T follicular helper cell (primary cell): ENCODE measurements around the gene ITGBL1.

ENCODE experiments used
- DNase-seq: peaks from one replicate; pipeline ENCODE4 v3.0.0-alpha.2; 2020; ENCODE audit warnings: low read depth

Gene ITGBL1

GRCh38 chr13:101752432-101752831 is 300.0 kb downstream of the ITGBL1 start:
- DNase-seq: no peak

GRCh38 chr13:101755228-101755887 is 302.9 kb downstream of the ITGBL1 start:
- DNase-seq: no peak

GRCh38 chr13:101757446-101758039 is 305.1 kb downstream of the ITGBL1 start:
- no peak for DNase-seq

- DNase-seq: no peak
These were observed 310.7 kb downstream of the ITGBL1 start for GRCh38 chr13:101763191-101763590.
